Measurements from ENCODE around the gene WDR3.
"Not testable (repeated sequence)": the region's sequence is repeated elsewhere in the genome, so short reads cannot be mapped to it uniquely, and the experiment has no call there.

WDR3 gene

DNA sequence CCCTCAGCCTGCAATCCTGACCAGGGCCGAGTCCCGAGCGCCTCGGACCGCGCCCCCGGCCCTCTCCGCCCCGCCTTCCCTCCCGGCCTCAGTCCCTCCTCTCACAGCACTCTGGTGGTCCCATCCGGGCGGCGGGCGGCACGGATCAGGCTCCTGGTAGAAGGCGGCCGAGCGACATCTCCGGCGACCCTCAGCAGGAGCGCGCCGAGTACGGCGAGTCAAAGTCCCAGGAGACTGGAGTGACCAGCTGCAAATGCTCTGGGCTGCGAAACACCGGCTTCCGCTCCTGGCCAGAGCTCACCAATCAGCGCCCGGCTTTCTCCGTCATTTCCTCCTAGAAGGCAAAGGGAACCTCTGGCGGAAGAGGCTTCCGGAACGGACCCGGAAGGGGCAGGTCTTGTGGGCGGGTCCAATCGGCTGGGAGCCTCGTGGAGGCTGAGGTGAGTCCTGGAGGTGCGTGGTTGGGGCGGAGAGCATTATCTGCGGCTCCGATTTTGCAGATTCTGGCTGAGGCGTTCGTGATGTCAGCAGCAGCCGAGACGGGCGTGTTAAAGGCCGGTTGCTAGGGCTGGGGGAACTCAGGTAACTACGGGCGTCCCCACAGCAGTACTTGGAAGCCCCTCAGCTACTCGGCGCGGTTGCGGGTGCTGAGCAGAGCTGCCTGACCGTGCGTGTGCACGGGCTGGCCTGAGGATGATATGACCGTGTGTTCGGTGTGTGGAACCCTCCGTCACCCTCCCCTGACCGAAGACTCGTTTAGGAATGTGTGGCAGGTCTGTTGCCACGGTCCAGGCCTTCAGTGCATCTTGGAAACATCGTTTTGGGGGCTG is at the start of gene WDR3, which contains the start of gene GDAP2:
WDR3 (plus strand) TSS at position 397 of the 830 bp plus-strand sequence. CDS start 3,581 bp downstream, outside the sequence.
GDAP2 (minus strand) TSS at position 279 of the 830 bp plus-strand sequence. CDS start 9,264 bp downstream, outside the sequence.
- DNase-seq: peak; percentile 98

DNA sequence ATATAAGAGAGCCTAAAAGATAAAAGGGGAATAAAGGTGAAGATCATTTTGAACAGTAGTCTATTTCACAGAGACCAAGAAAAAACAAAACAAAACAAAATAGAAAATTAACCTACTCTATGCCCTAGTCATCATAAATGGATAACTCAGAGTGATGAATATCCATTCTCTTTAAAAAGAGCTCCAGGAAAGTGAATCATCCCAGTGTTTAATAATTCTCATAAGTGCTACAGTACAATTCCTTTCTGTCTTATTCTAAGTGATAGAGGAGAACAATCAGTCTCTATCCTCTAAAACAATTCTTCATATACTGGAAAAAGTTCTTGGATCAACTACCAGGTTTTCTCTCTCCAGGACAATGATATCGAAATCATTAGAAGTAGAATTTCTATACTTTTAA is 45.9 kb upstream of the WDR3 start:
- no peak for DNase-seq

DNA sequence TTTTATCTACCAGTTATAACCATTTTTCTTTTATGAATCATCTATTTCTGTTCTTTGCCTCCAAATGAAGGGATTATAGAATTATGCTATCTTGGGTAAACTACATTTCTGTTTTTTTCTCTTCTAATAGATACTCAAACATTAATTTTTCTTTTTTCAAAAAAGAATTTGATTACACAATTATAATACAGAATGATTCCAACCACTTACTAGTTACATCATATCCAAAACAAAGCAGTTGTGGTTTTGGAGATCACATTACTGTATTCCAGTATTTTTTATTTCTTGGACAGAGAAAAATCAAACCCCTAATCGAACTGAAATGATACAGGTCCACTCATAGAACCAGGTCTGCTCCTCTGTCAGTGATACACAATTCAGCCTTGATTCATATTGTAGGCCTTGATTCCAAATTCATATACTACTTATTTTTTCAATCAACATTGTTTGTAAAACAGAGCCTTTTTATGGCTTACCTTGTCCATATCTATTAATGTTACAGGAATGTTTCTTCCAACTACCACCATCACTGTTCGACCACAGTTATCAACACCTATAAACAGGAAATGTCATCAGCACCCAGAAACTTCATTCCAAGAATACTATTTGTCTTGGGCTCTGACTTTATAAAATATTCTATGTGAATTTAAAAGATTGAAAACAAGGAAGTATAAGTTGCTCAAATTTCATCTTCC is 43.3 kb upstream of the WDR3 start:
- DNase-seq: no peak

DNA sequence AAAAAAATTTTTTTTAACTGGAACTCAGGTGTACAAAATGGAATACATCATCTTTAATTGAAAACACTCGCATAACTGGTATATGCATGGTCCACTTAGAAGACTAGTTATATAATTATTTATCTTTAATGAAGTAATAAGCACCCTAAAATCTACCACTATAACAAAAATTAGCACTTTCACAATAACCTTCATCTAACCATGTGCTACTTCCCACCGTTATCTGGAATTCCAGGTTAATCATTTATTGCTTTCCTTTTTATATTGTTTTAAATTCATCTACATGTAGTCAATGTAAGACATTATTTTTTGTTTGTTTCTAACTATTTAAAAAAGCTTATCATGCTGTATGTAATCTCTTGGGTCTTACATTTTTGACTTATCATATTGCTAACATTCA is 39.1 kb upstream of the WDR3 start:
- no peak for DNase-seq

DNA sequence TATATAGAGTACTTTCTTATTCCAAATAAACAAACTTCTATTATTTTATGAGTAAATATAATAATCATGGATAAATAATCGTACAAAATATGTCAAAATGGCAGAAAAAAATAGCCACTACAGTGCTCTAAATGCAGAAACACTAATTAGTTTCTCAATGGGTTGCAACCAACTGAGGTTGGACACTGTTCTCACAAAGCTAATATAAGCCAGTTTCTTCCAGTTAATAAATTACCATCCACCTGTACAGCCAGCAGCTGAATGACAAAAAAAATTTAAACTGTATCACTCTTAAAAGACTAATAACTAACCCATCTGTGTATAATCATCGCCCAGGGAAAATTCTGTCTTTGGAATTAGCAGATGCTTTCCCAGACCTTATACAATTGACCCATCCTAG is 37.0 kb upstream of the WDR3 start:
- no peak for DNase-seq

DNA sequence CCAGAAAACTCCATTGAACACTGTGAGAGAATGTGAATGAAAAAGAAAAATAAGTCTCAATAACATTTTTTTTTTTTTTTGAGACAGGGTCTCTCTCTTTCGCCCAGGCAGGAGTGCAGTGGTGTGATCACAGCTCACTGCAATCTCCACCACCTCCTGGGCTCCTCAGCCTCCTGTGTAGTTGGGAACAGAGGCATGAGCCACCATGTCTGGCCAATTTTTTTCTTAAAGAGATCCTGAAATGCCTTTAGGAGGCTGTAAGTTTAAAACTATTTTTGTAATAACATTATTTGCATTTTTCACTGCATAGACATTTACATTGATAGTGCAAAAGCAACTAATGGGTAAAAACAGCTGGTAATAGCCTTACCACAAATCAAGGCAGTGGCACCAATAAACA is 35.5 kb upstream of the WDR3 start:
- no peak for DNase-seq

DNA sequence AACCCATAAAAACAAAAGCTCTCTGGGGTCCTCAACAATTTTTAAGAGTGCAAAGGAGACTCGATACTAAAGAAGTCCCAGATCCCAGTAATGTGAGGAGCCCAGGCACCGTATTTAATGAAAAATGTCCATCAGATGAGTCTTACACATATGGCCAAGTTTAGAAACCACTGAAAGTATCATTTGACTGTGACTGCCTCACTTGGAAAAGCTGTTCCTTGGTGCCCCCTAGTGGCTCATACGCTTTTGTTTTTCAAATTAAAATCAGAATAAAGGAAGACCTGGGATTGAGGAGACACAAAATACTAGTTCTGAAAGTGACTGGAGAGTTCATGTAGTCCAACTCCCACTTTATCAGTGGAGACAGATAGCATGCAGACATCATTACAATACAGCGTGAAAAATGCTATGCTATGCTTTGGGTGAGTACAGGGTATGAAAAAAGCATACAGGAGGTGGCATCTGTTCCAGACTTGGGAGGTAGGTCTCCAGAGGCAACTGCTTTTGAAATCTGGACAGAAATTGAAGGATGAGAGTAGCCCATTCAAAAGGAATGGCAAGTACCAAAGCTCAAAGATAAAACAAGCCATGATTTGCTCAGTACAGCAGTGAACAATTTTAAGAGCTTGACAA is 33.9 kb upstream of the WDR3 start:
- peak; percentile 53 for DNase-seq

DNA sequence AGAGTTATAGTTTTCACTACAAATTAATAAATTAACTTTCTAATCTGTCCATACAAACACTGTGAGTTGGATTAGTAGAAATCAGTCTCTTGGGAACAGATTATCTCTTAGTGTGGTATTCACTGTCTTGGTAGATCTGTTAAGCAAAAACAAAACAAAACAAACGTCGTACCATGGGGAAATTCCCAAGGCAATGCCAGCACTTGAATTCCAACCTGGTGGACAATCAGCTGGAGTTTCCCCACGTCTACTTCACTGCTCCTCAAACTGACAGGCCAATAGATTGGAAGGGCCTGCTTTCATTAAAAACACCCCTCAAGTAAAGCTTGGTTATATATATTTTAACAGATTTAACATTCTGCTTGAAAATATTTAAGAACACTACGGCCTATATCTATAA is 32.0 kb upstream of the WDR3 start:
- no peak for DNase-seq

DNA sequence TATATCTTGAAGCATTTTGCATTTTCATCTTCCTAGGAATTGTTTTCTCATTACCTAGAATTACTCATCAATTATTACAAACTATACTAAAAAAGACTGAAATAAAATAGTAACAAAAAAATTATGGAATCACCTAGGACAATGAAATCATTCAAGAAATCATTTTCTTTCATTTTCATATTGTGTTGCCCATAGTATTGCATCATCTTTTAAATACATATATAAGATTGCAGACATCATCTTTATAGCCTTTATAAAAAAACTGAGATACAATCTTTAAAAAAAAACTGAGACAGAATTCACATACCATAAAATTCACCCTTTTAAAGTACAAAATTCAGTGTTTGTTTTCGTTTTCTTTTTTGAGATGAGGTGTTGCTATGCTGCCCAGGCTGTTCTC is 29.7 kb upstream of the WDR3 start:
- DNase-seq: no peak

DNA sequence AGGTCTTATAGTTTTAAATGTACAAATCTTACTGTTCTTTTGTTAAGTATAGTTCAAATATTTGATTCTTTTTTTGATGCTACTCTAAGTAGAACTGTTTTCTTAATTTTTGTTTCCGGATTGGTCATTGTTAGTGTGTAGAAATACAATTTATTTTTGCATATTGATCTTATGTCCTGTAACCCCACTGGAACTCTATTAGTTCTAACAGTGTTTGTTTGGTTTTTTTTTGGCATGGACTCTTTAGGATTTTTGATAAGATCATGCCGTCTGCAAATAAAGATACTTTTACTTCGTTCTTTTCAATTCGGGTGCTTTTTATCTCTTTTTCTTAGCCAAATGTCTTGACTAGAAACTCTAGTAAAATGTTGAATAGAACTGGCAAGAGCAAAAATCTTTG is 26.6 kb upstream of the WDR3 start:
- no peak for DNase-seq

DNA sequence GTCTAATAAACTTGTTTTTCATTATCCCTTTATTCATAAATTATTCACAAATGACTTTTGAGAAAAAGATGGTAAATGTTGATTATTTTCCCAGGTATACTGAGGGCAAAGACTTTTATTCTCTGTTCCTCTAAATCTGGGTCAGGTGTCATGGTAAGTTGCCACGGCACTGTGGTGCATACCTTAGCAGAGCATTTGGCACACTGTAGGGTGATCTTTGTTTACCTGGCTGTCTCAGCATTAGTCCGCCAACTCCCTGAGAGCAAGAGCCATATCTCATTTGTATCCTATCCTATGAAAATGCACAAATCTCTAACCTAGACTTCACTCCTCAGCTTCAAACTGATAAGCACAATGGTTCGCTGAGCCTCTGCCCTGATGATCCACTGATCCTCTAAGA is 25.1 kb upstream of the WDR3 start:
- no peak for DNase-seq

DNA sequence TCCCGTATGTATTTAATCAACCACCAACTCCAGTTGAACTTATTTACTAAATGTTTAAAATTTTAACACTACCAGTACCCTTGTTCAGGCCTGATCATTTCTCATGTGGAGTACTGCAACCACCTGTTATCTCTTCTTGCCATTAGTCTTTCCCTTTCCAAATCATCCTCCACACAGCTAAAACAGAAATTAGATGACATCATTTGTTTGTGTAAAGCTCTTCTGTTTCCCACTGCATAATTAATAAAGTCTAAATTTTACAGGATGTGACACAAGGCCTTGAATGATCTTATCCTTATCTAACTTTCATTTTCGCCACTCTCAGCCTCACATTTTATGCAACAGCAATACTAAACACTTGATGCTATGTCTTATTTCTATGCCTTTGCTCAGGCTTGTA is 24.5 kb upstream of the WDR3 start:
- DNase-seq: no peak

DNA sequence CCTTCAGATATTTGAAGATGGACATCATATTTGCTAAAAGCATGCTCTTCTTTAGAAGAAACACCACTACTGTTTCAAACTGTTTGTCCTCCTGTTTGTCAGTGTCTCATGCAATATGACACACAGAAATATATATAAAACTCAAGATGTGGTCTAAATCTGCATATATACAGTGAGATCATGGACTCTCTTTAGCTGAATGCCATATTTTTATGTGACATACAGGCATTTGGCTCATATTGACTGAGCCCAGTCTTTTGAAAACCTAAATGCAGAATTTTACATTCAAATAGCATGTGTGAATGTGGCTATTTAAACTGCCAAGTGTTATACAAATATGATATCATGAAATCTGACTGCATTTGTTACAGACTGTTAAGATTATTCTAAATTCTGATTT is 18.5 kb upstream of the WDR3 start:
- no peak for DNase-seq

DNA sequence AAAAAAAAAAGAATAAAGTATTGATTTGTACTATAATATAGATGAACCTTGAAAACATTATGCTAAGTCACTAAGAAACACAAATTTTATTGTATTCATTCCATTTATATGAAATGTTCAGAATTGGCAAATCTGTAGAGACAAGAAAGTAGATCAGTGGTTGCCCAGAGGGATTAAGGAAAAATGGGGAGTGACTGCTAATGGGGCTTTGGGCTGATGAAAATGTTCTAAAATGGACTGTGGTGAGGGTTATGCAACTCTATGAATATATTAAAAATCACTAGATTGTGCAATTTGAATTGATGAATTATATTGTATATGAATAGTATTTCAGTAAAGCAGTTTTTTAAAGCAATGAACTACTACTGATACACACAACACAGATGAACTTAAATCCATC is 10.2 kb upstream of the WDR3 start:
- DNase-seq: no peak

DNA sequence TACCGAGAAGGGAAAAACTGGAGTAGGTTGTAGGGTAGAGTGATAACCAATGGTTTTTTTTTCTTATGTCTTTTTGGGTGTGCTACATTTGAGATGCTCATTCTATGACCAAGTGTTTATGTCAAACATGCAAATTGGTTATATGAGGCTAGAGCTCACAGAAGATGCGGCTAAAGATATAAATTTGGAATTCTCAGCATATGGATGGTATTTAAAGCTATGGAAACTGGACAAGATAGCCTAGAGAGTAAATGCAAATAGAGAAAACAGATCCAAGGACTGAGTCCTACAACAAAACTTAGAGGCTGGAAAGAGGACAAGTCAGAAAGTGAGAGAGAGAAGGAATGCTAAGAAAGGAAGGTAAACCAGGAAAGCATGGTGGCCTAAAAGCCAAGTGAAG is 7.5 kb upstream of the WDR3 start:
- no peak for DNase-seq

DNA sequence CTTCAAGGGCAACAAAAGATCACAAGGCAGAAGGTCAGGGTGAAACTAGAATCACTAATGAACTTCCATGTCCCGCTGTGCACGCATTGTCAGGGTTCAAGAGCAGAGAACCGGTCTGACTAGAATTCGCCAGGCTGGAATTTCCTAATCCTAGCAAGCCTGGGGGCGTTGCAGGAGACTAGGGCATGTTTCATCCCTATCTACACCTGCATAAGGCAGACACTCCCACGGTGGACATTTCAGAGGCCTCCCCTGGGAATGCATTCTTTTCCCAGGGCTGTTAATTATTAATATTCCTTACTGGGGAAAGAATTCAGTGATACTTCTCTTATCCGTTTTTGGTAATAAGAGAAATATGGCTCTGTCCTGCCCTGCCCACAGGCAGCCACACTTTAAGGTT is 6.8 kb upstream of the WDR3 start:
- not testable (repeated sequence) for DNase-seq

DNA sequence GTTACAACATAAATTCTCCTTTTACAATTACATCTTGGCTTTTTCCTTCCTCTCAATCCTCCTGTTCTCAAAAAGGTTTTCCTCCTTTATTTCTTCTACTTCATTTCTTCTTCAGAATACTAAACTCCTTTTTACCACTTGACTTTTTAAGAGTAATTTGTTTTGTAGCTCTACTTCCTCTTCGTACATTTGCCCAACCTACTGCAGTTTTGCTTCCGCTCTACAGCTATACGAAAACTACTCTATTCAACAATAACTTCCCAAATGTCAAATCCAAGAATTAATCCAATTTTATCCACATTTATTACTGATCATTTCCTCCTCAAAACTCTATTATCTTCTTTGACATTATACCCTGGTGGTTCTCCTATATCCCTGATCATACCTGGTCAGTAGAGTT is 3.6 kb upstream of the WDR3 start:
- no peak for DNase-seq

DNA sequence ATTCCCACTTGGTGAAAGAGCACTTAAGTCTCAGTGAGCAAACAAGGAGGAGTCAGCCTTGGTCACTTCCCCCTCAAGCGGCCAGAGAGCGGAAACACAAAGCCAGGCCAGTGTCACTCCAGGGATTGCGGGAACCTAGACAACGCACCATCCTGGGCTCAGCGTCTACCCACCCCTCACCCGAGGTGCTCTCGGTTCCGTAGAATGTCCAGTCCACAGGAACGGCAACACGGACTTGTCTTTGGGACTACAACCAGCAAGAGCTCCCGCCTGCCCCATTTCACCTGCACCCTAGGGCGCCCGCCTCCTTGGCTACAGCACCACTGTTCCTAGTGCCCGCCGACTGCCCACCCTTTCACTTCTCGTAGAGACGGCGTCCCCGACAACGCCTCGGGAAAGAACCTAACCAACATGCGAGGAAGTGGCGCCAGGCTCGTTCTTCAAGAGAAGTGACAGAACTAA is 627 bp upstream of the WDR3 start:
- peak; percentile 67 for DNase-seq

DNA sequence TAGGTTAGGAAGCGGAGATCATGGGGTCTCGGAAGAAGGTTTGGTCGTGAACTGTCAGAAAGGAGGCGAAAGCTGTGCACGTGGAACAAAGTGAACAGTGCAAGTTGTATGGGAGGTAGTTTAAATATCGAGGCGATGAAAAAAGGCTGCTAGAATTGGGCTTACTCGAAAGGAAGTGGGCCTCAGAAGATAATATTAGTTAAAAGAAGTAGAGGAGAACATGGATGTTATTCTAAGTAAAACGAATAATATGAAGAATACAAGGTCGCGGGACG is 571 bp downstream of the WDR3 start:
- no peak for DNase-seq

DNA sequence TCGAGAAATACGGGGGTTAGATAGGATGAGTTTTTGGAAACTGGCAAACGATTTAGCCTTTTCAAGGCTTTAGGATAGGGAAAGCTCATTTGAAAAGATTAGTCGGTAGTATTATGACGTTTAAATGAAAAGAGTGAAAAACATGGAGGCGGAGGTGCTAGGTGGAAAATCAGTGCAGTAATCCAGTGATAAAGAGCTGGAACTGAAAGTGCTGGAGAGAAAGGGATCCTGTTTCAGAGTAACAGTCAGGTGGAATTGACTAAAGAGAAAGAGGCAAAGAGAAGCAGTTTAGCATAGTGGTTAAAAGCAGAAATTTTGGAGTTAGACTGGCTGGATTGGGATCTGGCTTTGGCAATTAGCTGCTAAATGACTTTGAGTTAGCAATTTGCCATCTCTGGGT is 945 bp downstream of the WDR3 start:
- DNase-seq: no peak

DNA sequence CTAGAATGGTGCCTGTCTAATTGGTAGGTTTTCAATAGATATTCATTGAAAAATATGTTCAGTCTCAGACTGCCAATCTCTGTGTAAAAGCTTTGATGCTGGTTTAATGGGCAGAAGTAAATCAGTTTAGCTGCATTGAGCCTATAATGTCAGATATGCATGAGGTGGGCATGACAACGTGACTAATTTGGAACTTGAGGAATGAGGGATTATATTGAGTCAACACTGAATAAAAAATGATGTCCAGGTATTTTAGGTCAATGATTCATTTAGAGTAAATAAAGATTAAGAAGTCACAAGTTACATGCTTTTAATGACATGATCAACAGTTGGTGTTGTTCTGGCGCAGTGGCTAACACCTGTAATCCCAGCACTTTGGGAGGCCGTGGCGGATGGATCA is 3.0 kb downstream of the WDR3 start:
- DNase-seq: no peak

DNA sequence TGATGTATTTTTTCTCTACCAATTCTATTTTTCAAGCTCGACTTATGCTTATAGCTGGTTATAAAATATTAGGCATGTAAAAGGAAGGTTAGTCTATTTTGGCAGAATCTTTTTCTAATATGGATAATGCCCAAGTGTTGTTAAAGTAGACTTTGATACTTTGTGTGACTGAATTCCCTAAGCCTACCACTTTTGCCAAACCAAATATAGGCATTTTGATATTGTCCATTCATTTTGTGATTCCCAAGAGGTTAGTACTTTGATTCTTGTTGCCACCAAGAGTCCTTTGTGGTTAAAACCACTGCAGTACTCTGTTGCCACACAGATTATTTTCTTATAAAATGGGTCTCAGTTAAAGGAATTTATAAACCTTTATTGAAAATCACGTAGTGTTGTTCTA is 4.2 kb downstream of the WDR3 start:
- no peak for DNase-seq

DNA sequence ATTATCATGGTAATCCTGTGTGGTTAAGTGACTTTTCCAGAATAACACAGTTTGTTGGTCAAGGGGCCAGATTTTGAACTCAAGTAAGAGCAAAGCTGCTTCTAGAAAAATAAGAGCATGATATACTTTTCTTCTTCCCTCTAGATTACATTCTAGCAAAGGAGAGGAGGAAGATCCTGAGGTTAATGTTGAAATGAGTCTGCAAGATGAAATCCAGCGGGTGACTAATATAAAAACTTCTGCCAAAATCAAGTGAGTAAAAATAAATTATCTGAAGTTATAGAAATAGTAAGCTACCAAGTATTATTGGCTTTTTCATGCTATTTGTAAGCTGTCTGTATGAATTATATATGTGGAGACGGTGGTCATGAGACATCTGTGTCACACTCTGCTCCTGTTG is 12.8 kb downstream of the WDR3 start:
- DNase-seq: no peak

DNA sequence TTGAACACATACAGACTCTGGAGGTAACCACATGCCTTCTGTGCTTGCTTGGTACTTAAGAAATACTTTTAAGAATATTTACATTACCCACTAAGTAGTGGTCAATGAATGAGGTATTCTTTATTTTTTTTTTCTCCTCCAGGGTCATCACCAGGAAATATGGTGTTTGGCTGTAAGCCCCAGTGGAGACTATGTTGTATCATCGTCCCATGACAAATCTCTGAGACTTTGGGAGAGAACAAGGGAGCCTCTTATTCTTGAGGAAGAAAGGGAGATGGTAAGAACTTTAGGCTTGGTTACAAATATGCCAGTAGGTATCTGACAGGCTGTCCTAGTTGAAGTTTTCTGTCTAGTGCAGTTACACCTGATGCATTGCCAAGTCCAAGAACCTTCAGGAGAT is 22.8 kb downstream of the WDR3 start:
- DNase-seq: no peak
